NT2/D1 (cell line): ENCODE results near the gene PITRM1.

ENCODE experiments used
- YY1 ChIP-seq: IDR thresholded peaks from 2 replicates; pipeline ENCODE4 v1.6.1; 2011; ENCODE audit not compliant: insufficient read length, insufficient read depth
- ZNF274 ChIP-seq: IDR thresholded peaks from 2 replicates; pipeline ENCODE4 v1.6.1; 2011; ENCODE audit warnings: mild to moderate bottlenecking, low read depth, low read length

DNA sequence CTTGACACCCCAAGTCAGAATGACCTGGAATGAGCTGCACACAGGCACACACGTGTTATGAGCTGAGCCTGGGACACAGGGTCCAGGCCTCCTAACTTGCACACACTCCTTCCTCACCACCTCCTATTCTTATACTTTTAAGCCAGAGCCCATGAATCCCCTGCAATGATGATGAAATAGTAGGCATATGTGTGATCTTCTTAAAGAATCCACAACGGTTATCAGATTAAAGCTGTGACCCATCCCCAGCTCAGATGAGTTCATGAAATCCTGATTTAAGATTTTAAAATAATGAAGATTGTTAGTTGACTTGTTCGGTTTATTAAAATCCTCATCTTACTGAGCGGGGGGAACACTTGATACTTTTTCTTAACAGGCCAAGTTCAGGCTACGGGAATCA lies 38.6 kb downstream of the PITRM1 start:
- no peak for TF ChIP-seq ZNF274
- TF ChIP-seq YY1, result no peak
